H1 (cell line): ENCODE measurements around the gene OPCML. TPM values are rescaled to one million over a fixed set of nuclear protein-coding genes. Genes with fewer than 3 reads are reported as not detected.

Experiments
- BACH1 ChIP-seq: IDR thresholded peaks from 2 replicates; pipeline ENCODE4 v1.6.1; 2012; ENCODE audit warnings: low read length, improper control_type of control experiment
- BCL11A ChIP-seq, 2 experiments: IDR thresholded peaks; one replicate each; pipeline ENCODE4 v1.6.1; 2011; ENCODE audit warnings: low read depth in 2 of 2, low read length in 2 of 2, mild to moderate bottlenecking in 2 of 2
- CBX8 ChIP-seq: fragments of 300-800, 300-1000 bp; sonication (generic); IDR thresholded peaks from 2 replicates; pipeline ENCODE4 v1.7.1; 2016; ENCODE audit warnings: low read depth, low read length, borderline replicate concordance
- CHD2 ChIP-seq: IDR thresholded peaks from 2 replicates; pipeline ENCODE4 v1.6.1; 2012; ENCODE audit warnings: low read length, improper control_type of control experiment
- CHD7 ChIP-seq: fragments of 300-600 bp; sonication (generic); IDR thresholded peaks from 2 replicates; pipeline ENCODE4 v1.7.1; 2012; ENCODE audit warnings: low read length, moderate library complexity, mild to moderate bottlenecking, inconsistent platforms; ENCODE audit not compliant: insufficient replicate concordance
- HDAC6 ChIP-seq: IDR thresholded peaks from one replicate; pipeline ENCODE4 v1.7.1; 2012; ENCODE audit warnings: low read depth, mild to moderate bottlenecking, inconsistent platforms, low read length, moderate library complexity
- JUN ChIP-seq: IDR thresholded peaks from 2 replicates; pipeline ENCODE4 v1.6.1; 2011; ENCODE audit warnings: low read depth, mild to moderate bottlenecking, improper control_type of control experiment, low read length
- MAX ChIP-seq: IDR thresholded peaks from 2 replicates; pipeline ENCODE4 v1.6.1; 2012; ENCODE audit warnings: inconsistent platforms
- PHF8 ChIP-seq: fragments of 200-600 bp; sonication (generic); conservative IDR thresholded peaks from 2 replicates; pipeline ENCODE4 v1.7.1; 2012; ENCODE audit warnings: low read depth, mild to moderate bottlenecking, inconsistent platforms, low read length, moderate library complexity
- RXRA ChIP-seq: IDR thresholded peaks from 2 replicates; pipeline ENCODE4 v1.6.1; 2011; ENCODE audit warnings: low read depth, mild to moderate bottlenecking, low read length, moderate library complexity; ENCODE audit not compliant: insufficient read depth
- TCF12 ChIP-seq: IDR thresholded peaks from 2 replicates; pipeline ENCODE4 v1.6.1; 2011; ENCODE audit warnings: low read depth, mild to moderate bottlenecking, low read length
- polyA plus RNA-seq, 7 experiments: library from polyadenylated mRNA; depleted of rRNA in 3 of 7; stranded (reverse) in 5 of 7; unstranded in 2 of 7; fragments of >200 nt in 5 of 7; fragments of 200-250 nt in 2 of 7; gene quantifications; 1 replicate in 5 of 7; 2 replicates in 1 of 7; 4 replicates in 1 of 7; pipeline versions ENCODE4 v1.2.1 to v1.2.3, GENCODE V29; 2011 to 2013; ENCODE audit warnings: missing spikeins in 2 of 7, mixed read lengths in 2 of 7
- total RNA-seq: library from RNA; stranded (reverse); fragmentation: NEBNext Ultra II Directional; extraction: Animal tissue kit (Norgen Biotek cat#: 25700); gene quantifications from 2 replicates; pipeline ENCODE4 v1.2.1, GENCODE V29; 2021

OPCML gene
- total and polyA plus RNA-seq, 2 of the 8 experiments (the other 6 are each of a cell fraction or from before 2014, with no cell fraction given) = 2.3 to 3.1 TPM

GRCh38 chr11:132714859-132715440 is 817.4 kb downstream of the OPCML start (continued):
- TF ChIP-seq CHD7 (no peak), CHD2 (no peak), HDAC6 (no peak), MAX (no peak), JUN (no peak), CBX8 (no peak), PHF8 (no peak), BACH1 (no peak), BCL11A (IDR thresholded peaks at IDR 0.05; ENCODE audit: low read depth in 2 of 2, low read length in 2 of 2) (no peak), TCF12 (no peak), RXRA (no peak)
